ENCODE results near the gene KCTD1. TPM values are rescaled to one million over a fixed set of nuclear protein-coding genes. Genes with fewer than 3 reads are reported as not detected.

The KCTD1 gene
- total and polyA plus RNA-seq, 2 of the 8 experiments (the other 6 are each of a cell fraction or from before 2014, with no cell fraction given), result 7.7 to 14.0 TPM

GRCh38 chr18:26489881-26490280, 58.5 kb downstream of the KCTD1 start:
- H3K27ac ChIP-seq (ENCODE audit: low read depth, low read length), result no peak overlapping the region
- H4K8ac ChIP-seq (ENCODE audit: extremely low read depth, insufficient read depth, low read length), result no peak overlapping the region
- no peaks in the 10 kb centered on the region for H3K79me2 ChIP-seq (ENCODE audit: control insufficient read depth in 1 of 2, insufficient read depth in 2 of 2, low read length in 2 of 2)
- H3K27me3 ChIP-seq (replicated peaks in 1 of 4; ENCODE audit: control insufficient read depth in 3 of 4, extremely low read depth in 1 of 4, insufficient read depth in 3 of 4, low read length in 3 of 4), result no peaks in the 10 kb centered on the region
- no peak overlapping the region for H3K14ac ChIP-seq (ENCODE audit: insufficient read length)
- H2AFZ ChIP-seq (ENCODE audit: low read length), result no peak overlapping the region
- H3K23ac ChIP-seq (ENCODE audit: insufficient read length), result no peak overlapping the region
- no peak overlapping the region for H3K9ac ChIP-seq (replicated peaks in 1 of 4; ENCODE audit: extremely low read depth in 1 of 4, low read depth in 3 of 4, low read length in 3 of 4)
- no peaks in the 10 kb centered on the region for H3K9me3 ChIP-seq (ENCODE audit: insufficient read depth in 2 of 2, low read depth in 1 of 2, low read length in 1 of 2)
- TF ChIP-seq NRF1 (IDR thresholded peaks at IDR 0.05; ENCODE audit: low read depth, low read length) (no peak), PHF8 (conservative IDR thresholded peaks at IDR 0.05; ENCODE audit: low read depth, low read length) (no peak), RXRA (IDR thresholded peaks at IDR 0.05; ENCODE audit: insufficient read depth, low read depth, low read length) (no peak), EP300 (IDR thresholded peaks at IDR 0.05; ENCODE audit: borderline replicate concordance in 1 of 2, low read depth in 2 of 2, low read length in 2 of 2) (no peak), YY1 (IDR thresholded peaks at IDR 0.05; ENCODE audit: low read depth, low read length) (no peak), EGR1 (IDR thresholded peaks at IDR 0.05; ENCODE audit: borderline replicate concordance, low read depth, low read length) (no peak), ATF3 (IDR thresholded peaks at IDR 0.05; ENCODE audit: insufficient read depth, low read depth, low read length) (no peak)
- H3K4me2 ChIP-seq (ENCODE audit: insufficient read depth in 1 of 2, low read depth in 2 of 2, low read length in 2 of 2), result no peak overlapping the region
- H2AK5ac ChIP-seq (ENCODE audit: low read depth, low read length), result no peak overlapping the region
- no peak for DNase-seq (ENCODE audit: low read depth in 1 of 2, low spot score in 2 of 2)
- no peaks in the 10 kb centered on the region for H3K23me2 ChIP-seq (ENCODE audit: low read depth, low read length)
- ChIA-PET CTCF (ENCODE audit: partially characterized antibody) (interaction anchor here (0.6 to 9.1 kb wide), 5 partner anchors 20 to 131 kb away, joined by 3 to 67 read pairs (median 4); no protein-coding TSS in a partner anchor), POLR2A (ENCODE audit: partially characterized antibody) (interaction anchor here (1.5 kb wide), 1 partner anchor 17 kb away, joined by 3 read pairs; no protein-coding TSS in a partner anchor)
- H2BK20ac ChIP-seq (ENCODE audit: low read length), result no peak overlapping the region
- no peak overlapping the region for H2BK120ac ChIP-seq (replicated peaks; ENCODE audit: low read depth, low read length)
- H3K4me3 ChIP-seq (ENCODE audit: extremely low read depth in 1 of 4, insufficient read depth in 2 of 4, low read depth in 3 of 4, low read length in 4 of 4), result no peak overlapping the region
- H2BK15ac ChIP-seq (ENCODE audit: low read length), result no peak overlapping the region
- WGBS, 2 experiments (ENCODE audit: extremely low coverage in 1 of 2, insufficient coverage in 1 of 2, insufficient read length in 1 of 2, insufficient replicate concordance in 2 of 2, low coverage in 1 of 2, low lambda C conversion rate in 2 of 2, missing lambda C conversion rate in 1 of 2), result 83% methylated on average over 7 of the region's 7 CpGs; no CpG with 5 or more reads in 1 of the 2 experiments
- no peak overlapping the region for H4K91ac ChIP-seq (replicated peaks; ENCODE audit: insufficient read length, low read length)
- no peaks in the 10 kb centered on the region for H3K4me1 ChIP-seq (replicated peaks in 1 of 4; ENCODE audit: control insufficient read depth in 3 of 4, insufficient read depth in 4 of 4, low read length in 3 of 4)
- no peak overlapping the region for H3K56ac ChIP-seq (replicated peaks; ENCODE audit: insufficient read length, low read depth, low read length)
- no peak overlapping the region for H3K18ac ChIP-seq (ENCODE audit: extremely low read depth, low read length)
- H2BK12ac ChIP-seq (ENCODE audit: low read depth, low read length), result no peak overlapping the region
- H4K20me1 ChIP-seq (replicated peaks in 1 of 2; ENCODE audit: control insufficient read depth in 1 of 2, insufficient read depth in 2 of 2, low read length in 2 of 2), result no peaks in the 10 kb centered on the region
- no peak for FAIRE-seq
- H3K79me1 ChIP-seq (ENCODE audit: low read depth, low read length), result no peaks in the 10 kb centered on the region
- H2BK5ac ChIP-seq (ENCODE audit: low read depth, low read length), result no peak overlapping the region
- no peaks in the 10 kb centered on the region for H3K36me3 ChIP-seq (ENCODE audit: control insufficient read depth in 2 of 4, insufficient read depth in 4 of 4, low read length in 3 of 4)
- no peak overlapping the region for H4K5ac ChIP-seq (ENCODE audit: insufficient read length, low read depth, low read length)
- no peak overlapping the region for H3K4ac ChIP-seq (replicated peaks; ENCODE audit: insufficient read length, low read depth, low read length)

All from H1 (cell line).